A549 (cell line): ENCODE data around the gene ABCD2. TPM values are rescaled to one million over a fixed set of nuclear protein-coding genes. Genes with fewer than 3 reads are reported as not detected.

Experiments
- ATAC-seq, 2 experiments: fragments of 200-7000 bp in 1 of 2; fragments of >200 bp in 1 of 2; cut with Nextera tagmentation in 1 of 2; cut with Tn5 transposase in 1 of 2; 3 replicates each; pipeline versions ENCODE4 v1.8.0 to v1.9.1; 2018 to 2020; ENCODE audit warnings: mild to moderate bottlenecking in 1 of 2, moderate library complexity in 1 of 2
- CTCF ChIA-PET: fragments of 300-600 bp; sonication (Branson Sonifier 250); formaldehyde crosslinking; extraction: SDS; loops from one replicate; lab custom pipeline; 2021; ENCODE audit warnings: antibody characterized with exemption, inconsistent platforms; lab: Yijun Ruan, JAX
- POLR2A ChIA-PET: fragments of 350-600 bp; formaldehyde crosslinking; extraction: SDS; loops from one replicate; lab custom pipeline; 2021; ENCODE audit warnings: antibody characterized with exemption, inconsistent platforms; lab: Yijun Ruan, JAX
- DNase-seq, 2 experiments: peaks; one replicate each; pipeline versions ENCODE4 v3.0.0 to v3.0.0-alpha.2; 2011 to 2016; ENCODE audit warnings: low read depth in 1 of 2, low spot score in 1 of 2
- FAIRE-seq: peaks from 2 replicates; lab custom pipeline; 2011; peaks lifted over from hg19 to GRCh38; lab: Jason Lieb, UNC
- H3K27ac ChIP-seq, 2 experiments: fragments of >200 bp; sonication (Bioruptor Twin); formaldehyde crosslinking; 3 replicates each; pipeline ENCODE4 v1.5.1; 2016 to 2017
- H3K4me1 ChIP-seq: fragments of >200 bp; sonication (Bioruptor Twin); formaldehyde crosslinking; 3 replicates; pipeline ENCODE4 v1.6.1; 2016
- H3K4me2 ChIP-seq: fragments of >200 bp; sonication (Bioruptor Twin); formaldehyde crosslinking; 3 replicates; pipeline ENCODE4 v1.6.1; 2016
- H3K4me3 ChIP-seq: fragments of >200 bp; sonication (Bioruptor Twin); formaldehyde crosslinking; 3 replicates; pipeline ENCODE4 v1.5.1; 2016
- H3K9me3 ChIP-seq: fragments of >200 bp; sonication (Bioruptor Twin); formaldehyde crosslinking; 3 replicates; pipeline ENCODE4 v1.6.1; 2016
- CBX2 ChIP-seq: fragments of 200-600 bp; sonication (generic); IDR thresholded peaks from 2 replicates; pipeline ENCODE4 v1.6.1; 2016; ENCODE audit warnings: low read depth, mild to moderate bottlenecking, borderline replicate concordance
- CHD2 ChIP-seq: fragments of 150-350 bp; IDR thresholded peaks from 2 replicates; pipeline ENCODE4 v1.6.1; 2014; ENCODE audit warnings: low read length; ENCODE audit not compliant: partially characterized antibody
- EHF ChIP-seq: fragments of 250-450 bp; sonication (Bioruptor Pico); IDR thresholded peaks from 2 replicates; pipeline ENCODE4 v1.5.0; 2020; ENCODE audit warnings: mild to moderate bottlenecking
- ESRRA ChIP-seq: fragments of 150-350 bp; IDR thresholded peaks from 2 replicates; pipeline ENCODE4 v1.6.1; 2014; ENCODE audit warnings: mild to moderate bottlenecking, low read length, borderline replicate concordance
- FOSL2 ChIP-seq, 2 experiments: fragments of 450-650 bp in 1 of 2; fragments of >200 bp in 1 of 2; sonication (Bioruptor Twin) in 1 of 2; formaldehyde crosslinking; IDR thresholded peaks; 2 replicates each; pipeline versions ENCODE4 v1.5.0 to v1.6.1; 2016 to 2020; ENCODE audit warnings: mild to moderate bottlenecking in 1 of 2, moderate library complexity in 1 of 2
- GATA3 ChIP-seq: IDR thresholded peaks from 2 replicates; pipeline ENCODE4 v1.6.1; 2012; ENCODE audit warnings: borderline replicate concordance
- HEYL ChIP-seq: fragments of 250-450 bp; sonication (Bioruptor Pico); IDR thresholded peaks from 2 replicates; pipeline ENCODE4 v1.8.0; 2021; ENCODE audit warnings: mild to moderate bottlenecking, moderate library complexity
- HOXB13 ChIP-seq: fragments of 250-450 bp; sonication (Bioruptor Pico); IDR thresholded peaks from 2 replicates; pipeline ENCODE4 v1.5.0; 2020; ENCODE audit warnings: low read depth, mild to moderate bottlenecking, moderate library complexity
- HOXB5 ChIP-seq: fragments of 250-450 bp; sonication (Bioruptor Pico); IDR thresholded peaks from 2 replicates; pipeline ENCODE4 v1.5.0; 2020; ENCODE audit warnings: mild to moderate bottlenecking, moderate library complexity
- KDM1A ChIP-seq: fragments of 200-600 bp; sonication (generic); IDR thresholded peaks from 2 replicates; pipeline ENCODE4 v1.6.1; 2016; ENCODE audit warnings: low read depth, mild to moderate bottlenecking
- NPAS2 ChIP-seq: fragments of 250-450 bp; sonication (Bioruptor Pico); IDR thresholded peaks from 2 replicates; pipeline ENCODE4 v1.8.0; 2022; ENCODE audit warnings: mild to moderate bottlenecking, moderate library complexity, borderline replicate concordance
- PHF8 ChIP-seq: fragments of 200-600 bp; sonication (generic); IDR thresholded peaks from 2 replicates; pipeline ENCODE4 v1.6.1; 2016; ENCODE audit warnings: low read depth, mild to moderate bottlenecking, antibody characterized with exemption, moderate library complexity, borderline replicate concordance
- POLR2A ChIP-seq: IDR thresholded peaks from 2 replicates; pipeline ENCODE4 v1.6.1; 2012; ENCODE audit warnings: mild to moderate bottlenecking, low read length
- POLR2AphosphoS2 ChIP-seq: conservative IDR thresholded peaks from 2 replicates; pipeline ENCODE4 v1.6.1; 2012; ENCODE audit warnings: low read length, improper control_type of control experiment, inconsistent platforms
- RFX5 ChIP-seq: fragments of 450-650 bp; IDR thresholded peaks from 2 replicates; pipeline ENCODE4 v1.7.1; 2014; ENCODE audit warnings: antibody characterized with exemption, mild to moderate bottlenecking, moderate library complexity
- SREBF2 ChIP-seq: fragments of 450-650 bp; IDR thresholded peaks from 2 replicates; pipeline ENCODE4 v1.6.1; 2014; ENCODE audit warnings: mild to moderate bottlenecking, moderate library complexity
- TP53 ChIP-seq: fragments of 250-450 bp; sonication (Bioruptor Pico); IDR thresholded peaks from 2 replicates; pipeline ENCODE4 v1.5.0; 2021; ENCODE audit warnings: mild to moderate bottlenecking, moderate library complexity
- ZFP36 ChIP-seq: fragments of 450-650 bp; IDR thresholded peaks from 2 replicates; pipeline ENCODE4 v1.6.1; 2014; ENCODE audit warnings: borderline replicate concordance; ENCODE audit not compliant: partially characterized antibody
- WGBS: methylation state at CpG from one replicate; pipeline ENCODE4 v1.1.6; 2017; ENCODE audit errors: missing lambda C conversion rate; 5-methylcytosine and 5-hydroxymethylcytosine counted together
- polyA plus RNA-seq, 4 experiments: library from polyadenylated mRNA; depleted of rRNA in 3 of 4; stranded (reverse); fragments of >200 nt; fragmentation: RNase III in 1 of 4; extraction: RNeasy Plus Mini Kit Qiagen cat#74134 plus additional on column Dnase treatment in 1 of 4; gene quantifications; 2 replicates in 3 of 4; 3 replicates in 1 of 4; pipeline ENCODE4 v1.2.3, GENCODE V29; 2011 to 2017
- TF ChIP-seq, protein P1 (sequence below): IDR thresholded peaks from 2 replicates; pipeline ENCODE4 v1.6.1; 2012
- TF ChIP-seq, protein P2 (sequence below): fragments of >200 bp; sonication (Bioruptor Twin); formaldehyde crosslinking; IDR thresholded peaks from 3 replicates; pipeline ENCODE4 v1.6.1; 2016

Gene ABCD2
- polyA plus RNA-seq, 2 of the 4 experiments (the other 2 are of a cell fraction), result 0.01 TPM; not detected in 1

DNA sequence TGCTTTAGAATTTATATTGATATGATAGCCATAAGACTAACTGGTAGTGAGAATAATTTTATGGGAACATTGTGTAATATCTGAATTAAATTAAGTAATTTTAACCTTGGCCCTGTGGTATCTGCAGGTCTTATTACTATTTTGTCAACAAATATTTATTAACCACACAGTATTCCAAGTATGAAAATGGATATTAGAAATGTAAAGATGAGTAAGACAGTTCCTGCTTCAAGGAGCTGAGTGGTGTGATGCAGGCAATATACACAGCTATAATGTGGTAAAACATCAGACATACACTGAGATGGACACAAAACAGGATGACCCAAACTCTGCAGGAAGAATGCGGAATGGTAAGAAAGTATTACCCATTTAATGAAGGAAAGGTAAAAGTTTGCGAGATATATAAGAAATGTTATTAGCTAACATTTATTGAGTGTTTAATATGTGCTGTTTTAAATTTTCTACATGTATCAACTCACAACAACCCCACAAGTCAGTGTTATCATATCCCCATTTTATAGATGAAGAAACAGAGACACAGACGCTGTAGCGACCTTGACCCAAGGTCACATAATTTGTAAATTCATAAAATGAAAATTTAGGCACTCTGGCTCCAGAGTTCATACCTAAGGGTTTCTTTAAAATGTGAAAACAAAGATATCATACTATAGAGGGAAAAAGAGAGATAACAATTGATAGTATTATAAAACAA is 12.7 kb downstream of the ABCD2 start:
- TF ChIP-seq ESRRA (peak; percentile 71; the same call in 1 of the 2 replicates), TP53 (CRISPR knock-in tag) (no peak), KDM1A (no peak)
- ATAC-seq (no peak), DNase-seq (no peak), FAIRE-seq (no peak)
- no peak overlapping the region; a peak in 1 of 6 replicates for H3K27ac ChIP-seq
- H3K4me3 ChIP-seq, result no peak overlapping the region
- no peak overlapping the region for H3K4me2 ChIP-seq
- ChIA-PET CTCF (interaction anchor here (0.7 kb wide), 1 partner anchor 71 kb away, joined by 4 read pairs; no protein-coding TSS in a partner anchor), POLR2A (no interaction called here)
- H3K4me1 ChIP-seq, result 0 out of 3 replicates have a peak, but pooled peaks cover 7% of the 10 kb centered on the region
- H3K9me3 ChIP-seq, result no peaks in the 10 kb centered on the region
- WGBS, result 84% methylated on average over 4 of the region's 4 CpGs

DNA sequence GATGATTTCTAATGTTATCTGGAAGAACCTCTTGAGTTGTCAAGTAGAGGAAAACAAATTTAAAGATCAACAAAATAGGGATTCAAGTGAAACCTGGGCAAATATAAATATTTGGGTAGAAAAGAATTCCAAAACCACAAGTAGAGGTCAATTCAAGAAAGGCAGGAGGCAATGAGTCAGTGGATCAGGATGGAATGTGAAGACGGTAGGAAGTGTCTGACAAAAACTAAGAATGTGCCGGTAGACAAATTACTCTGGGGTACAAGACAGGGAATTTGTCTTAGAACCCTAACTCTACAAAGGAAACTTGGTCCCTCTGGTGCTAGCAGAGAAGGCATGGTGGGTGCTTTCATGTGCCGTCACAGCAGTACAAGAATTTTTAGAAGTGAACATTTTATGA is 13.6 kb downstream of the ABCD2 start:
- Histone ChIP-seq H3K9me3 (no peaks in the 10 kb centered on the region), H3K4me3 (no peak overlapping the region), H3K4me1 (0 out of 3 replicates have a peak, but pooled peaks cover 7% of the 10 kb centered on the region), H3K27ac (no peak overlapping the region; a peak in 1 of 6 replicates), H3K4me2 (0 out of 3 replicates have a peak overlapping the region, but pooled peaks have one; percentile 21)
- ATAC-seq (no peak), DNase-seq (peak in 1 of 2 experiments; percentile 14), FAIRE-seq (no peak)
- POLR2A ChIA-PET, result no interaction called here
- WGBS, result 32% methylated on average over 3 of the region's 3 CpGs
- TF ChIP-seq RFX5 (no peak), NPAS2 (CRISPR knock-in tag) (no peak), CHD2 (no peak), SREBF2 (no peak), HOXB13 (no peak), EHF (CRISPR knock-in tag) (no peak), FOSL2 (IDR thresholded peaks at IDR 0.05) (no peak), FOSL2 (CRISPR knock-in tag; IDR thresholded peaks at IDR 0.05) (no peak), GATA3 (no peak), POLR2A (no peak), ZFP36 (no peak), CBX2 (no peak), HEYL (CRISPR knock-in tag) (no peak), PHF8 (no peak)
- TF ChIP-seq, protein P1, sequence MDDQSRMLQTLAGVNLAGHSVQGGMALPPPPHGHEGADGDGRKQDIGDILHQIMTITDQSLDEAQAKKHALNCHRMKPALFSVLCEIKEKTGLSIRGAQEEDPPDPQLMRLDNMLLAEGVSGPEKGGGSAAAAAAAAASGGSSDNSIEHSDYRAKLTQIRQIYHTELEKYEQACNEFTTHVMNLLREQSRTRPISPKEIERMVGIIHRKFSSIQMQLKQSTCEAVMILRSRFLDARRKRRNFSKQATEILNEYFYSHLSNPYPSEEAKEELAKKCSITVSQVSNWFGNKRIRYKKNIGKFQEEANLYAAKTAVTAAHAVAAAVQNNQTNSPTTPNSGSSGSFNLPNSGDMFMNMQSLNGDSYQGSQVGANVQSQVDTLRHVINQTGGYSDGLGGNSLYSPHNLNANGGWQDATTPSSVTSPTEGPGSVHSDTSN, result no peak
- TF ChIP-seq, protein P2, sequence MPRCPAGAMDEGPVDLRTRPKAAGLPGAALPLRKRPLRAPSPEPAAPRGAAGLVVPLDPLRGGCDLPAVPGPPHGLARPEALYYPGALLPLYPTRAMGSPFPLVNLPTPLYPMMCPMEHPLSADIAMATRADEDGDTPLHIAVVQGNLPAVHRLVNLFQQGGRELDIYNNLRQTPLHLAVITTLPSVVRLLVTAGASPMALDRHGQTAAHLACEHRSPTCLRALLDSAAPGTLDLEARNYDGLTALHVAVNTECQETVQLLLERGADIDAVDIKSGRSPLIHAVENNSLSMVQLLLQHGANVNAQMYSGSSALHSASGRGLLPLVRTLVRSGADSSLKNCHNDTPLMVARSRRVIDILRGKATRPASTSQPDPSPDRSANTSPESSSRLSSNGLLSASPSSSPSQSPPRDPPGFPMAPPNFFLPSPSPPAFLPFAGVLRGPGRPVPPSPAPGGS, result no peak
- CTCF ChIA-PET, result interaction anchor here (1.1 kb wide), 1 partner anchor 14 kb away, joined by 3 read pairs; no protein-coding TSS in a partner anchor

DNA sequence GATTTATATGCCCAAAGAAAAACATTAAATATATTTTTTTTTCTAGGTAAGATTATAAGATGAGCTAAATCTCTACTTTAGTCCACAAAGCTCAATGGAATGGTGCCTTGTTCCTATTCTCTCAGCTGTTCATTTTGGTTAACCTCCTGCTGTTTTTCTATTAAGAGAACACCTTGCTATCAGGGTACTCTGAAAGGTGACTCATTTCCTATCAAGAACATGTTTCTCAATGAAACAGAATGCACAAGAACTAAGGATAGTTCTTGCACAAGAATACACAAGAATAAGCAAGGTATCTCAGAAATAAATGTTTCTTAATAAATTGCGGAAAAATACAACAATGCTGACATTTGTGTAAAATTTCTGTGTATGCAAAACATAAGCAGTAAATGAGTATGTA is 14.1 kb downstream of the ABCD2 start:
- no peak for FAIRE-seq
- CTCF ChIA-PET, result interaction anchor here (1.1 kb wide), 1 partner anchor 14 kb away, joined by 3 read pairs; no protein-coding TSS in a partner anchor
- H3K27ac ChIP-seq, result no peak overlapping the region; a peak in 1 of 6 replicates

More for the DNA sequence above, 14.1 kb downstream of the ABCD2 start:
- no peak overlapping the region for H3K4me3 ChIP-seq
- no peaks in the 10 kb centered on the region for H3K9me3 ChIP-seq
- TF ChIP-seq POLR2AphosphoS2 (no peak), FOSL2 (IDR thresholded peaks at IDR 0.05) (no peak), FOSL2 (CRISPR knock-in tag; IDR thresholded peaks at IDR 0.05) (peak; percentile 30), HOXB5 (CRISPR knock-in tag) (no peak)
- TF ChIP-seq, all 56 proteins: peak for 1
- H3K4me2 ChIP-seq, result no peak overlapping the region
- ATAC-seq (no peak), DNase-seq (no peak)
- POLR2A ChIA-PET, result no interaction called here
- 0 out of 3 replicates have a peak, but pooled peaks cover 7% of the 10 kb centered on the region for H3K4me1 ChIP-seq
- 96% methylated on average over 1 of the region's 1 CpG for WGBS
